Fibroblast of villous mesenchyme (primary cell): ENCODE results near the gene RAPGEF6. TPM values are rescaled to one million over a fixed set of nuclear protein-coding genes. Genes with fewer than 3 reads are reported as not detected.

Experiments
- DNase-seq: peaks from one replicate; pipeline ENCODE4 v3.0.0-alpha.2; 2010; ENCODE audit warnings: low read depth
- H3K4me3 ChIP-seq: 2 replicates; pipeline ENCODE4 v1.5.1; 2011; ENCODE audit warnings: low read depth, mild to moderate bottlenecking, low read length
- total RNA-seq: library from RNA; depleted of rRNA; stranded (reverse); fragments of >200 nt; gene quantifications from 2 replicates; pipeline ENCODE4 v1.2.3, GENCODE V29; 2012
- TF ChIP-seq, protein P1 (sequence below): IDR thresholded peaks from 2 replicates; pipeline ENCODE4 v1.5.1; 2012; ENCODE audit warnings: low read depth, mild to moderate bottlenecking, low read length; ENCODE audit not compliant: insufficient read depth

Gene RAPGEF6
- total RNA-seq, 1 donor: 21.6 TPM

DNA sequence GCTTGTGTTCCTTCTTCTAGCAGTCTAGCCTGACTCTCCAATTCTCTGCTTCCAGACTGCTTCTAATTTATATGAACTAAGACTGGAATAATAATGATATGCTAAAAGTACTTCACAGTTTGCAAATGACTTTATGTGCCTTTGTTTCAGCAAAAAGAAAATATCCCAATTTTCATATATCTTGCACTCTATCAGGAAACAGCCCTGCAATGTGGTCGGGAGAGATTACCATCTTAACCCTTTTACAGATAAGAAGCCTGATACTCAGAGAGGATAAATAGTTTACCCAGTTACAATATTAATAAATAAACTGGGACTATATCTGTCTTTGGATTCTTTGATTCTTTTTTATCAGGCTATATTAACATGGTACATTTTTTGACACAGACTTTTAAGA is 245.2 kb downstream of the RAPGEF6 start:
- DNase-seq: no peak
- TF ChIP-seq, protein P1, sequence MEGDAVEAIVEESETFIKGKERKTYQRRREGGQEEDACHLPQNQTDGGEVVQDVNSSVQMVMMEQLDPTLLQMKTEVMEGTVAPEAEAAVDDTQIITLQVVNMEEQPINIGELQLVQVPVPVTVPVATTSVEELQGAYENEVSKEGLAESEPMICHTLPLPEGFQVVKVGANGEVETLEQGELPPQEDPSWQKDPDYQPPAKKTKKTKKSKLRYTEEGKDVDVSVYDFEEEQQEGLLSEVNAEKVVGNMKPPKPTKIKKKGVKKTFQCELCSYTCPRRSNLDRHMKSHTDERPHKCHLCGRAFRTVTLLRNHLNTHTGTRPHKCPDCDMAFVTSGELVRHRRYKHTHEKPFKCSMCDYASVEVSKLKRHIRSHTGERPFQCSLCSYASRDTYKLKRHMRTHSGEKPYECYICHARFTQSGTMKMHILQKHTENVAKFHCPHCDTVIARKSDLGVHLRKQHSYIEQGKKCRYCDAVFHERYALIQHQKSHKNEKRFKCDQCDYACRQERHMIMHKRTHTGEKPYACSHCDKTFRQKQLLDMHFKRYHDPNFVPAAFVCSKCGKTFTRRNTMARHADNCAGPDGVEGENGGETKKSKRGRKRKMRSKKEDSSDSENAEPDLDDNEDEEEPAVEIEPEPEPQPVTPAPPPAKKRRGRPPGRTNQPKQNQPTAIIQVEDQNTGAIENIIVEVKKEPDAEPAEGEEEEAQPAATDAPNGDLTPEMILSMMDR: no peak
- H3K4me3 ChIP-seq: no peak overlapping the region

DNA sequence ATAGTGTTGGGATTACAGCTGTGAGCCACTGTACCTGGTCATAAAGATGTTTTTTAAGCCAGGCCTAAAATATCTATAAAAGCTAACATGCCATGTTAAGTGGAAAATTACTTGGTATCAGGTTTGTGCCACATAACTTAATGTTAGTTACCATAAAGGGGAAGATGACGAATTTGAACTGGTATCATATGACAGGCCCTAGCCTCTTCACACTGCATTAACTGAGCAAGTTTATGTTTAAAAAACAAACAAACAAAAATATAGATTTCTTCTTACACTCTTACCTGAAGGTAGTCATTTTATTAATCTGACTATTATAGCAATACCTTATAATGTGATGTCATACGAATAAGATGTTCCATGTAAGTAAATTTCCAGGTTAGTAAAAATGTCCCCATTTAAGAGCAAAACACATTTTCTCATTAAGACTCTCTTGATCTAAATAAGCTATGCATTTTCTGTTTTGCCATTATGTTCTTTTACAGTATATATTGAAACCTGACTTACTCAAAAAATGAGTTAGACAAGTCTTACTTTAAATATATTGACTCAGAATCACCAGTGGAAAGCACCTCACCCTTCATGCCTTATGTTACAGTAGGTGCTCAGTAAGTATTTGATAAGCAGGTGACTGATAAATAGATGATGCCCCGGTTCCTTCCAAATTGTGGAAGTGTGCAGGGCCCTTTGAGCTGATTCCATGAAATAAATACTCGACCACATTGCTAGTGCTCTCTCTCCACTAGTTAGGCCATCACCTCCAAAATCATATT is 245.7 kb downstream of the RAPGEF6 start:
- H3K4me3 ChIP-seq: no peak overlapping the region
- TF ChIP-seq, protein P1: no peak
- no peak for DNase-seq

- no peak overlapping the region for H3K4me3 ChIP-seq
- DNase-seq: no peak
- TF ChIP-seq, protein P1: no peak
Measured at GRCh38 chr5:131387255-131387654, 247.8 kb downstream of the RAPGEF6 start.

DNA sequence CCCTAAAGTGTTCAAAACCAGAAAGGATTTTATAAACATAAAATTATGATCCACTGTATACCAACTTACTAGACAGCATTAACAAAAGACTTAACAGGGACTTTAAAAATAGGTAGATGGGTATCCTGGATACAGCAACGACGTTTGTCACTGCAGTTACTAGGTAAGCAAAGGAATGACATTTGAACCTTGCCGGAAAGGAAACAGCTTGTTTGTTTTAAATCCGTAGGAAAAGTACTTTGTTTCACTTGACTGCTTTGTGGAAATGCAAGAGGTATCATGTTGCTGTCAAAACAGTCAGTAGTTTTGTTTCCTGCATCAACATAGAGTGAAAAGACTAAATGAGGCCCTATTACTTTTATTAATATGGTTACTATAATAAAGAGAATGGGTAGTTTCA is 248.2 kb downstream of the RAPGEF6 start:
- peak; percentile 42 for DNase-seq
- H3K4me3 ChIP-seq: no peak overlapping the region
- TF ChIP-seq, protein P1: no peak

DNA sequence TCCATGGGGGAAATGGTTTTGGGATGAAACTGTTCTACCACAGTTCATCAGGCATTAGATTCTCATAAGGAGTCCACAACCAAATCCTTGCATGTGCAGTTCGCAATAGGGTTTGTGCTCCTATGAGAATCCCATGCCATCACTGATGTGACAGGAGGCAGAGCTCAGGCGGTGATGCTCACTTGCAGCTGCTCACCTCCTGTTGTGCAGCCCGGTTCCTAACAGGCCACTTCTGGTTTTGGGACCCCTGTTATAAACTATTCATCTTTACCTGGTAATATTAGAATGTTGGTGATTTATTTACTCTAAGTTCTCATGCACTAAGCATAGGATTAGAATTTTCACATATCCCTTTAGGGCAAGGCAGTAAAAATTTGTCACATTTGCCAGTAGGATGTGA is 248.9 kb downstream of the RAPGEF6 start:
- TF ChIP-seq, protein P1: no peak
- DNase-seq: no peak
- no peak overlapping the region for H3K4me3 ChIP-seq

GRCh38 chr5:131384616-131385214 is 250.3 kb downstream of the RAPGEF6 start:
- no peak for DNase-seq

More at GRCh38 chr5:131384616-131385214, 250.3 kb downstream of the RAPGEF6 start:
- no peak overlapping the region for H3K4me3 ChIP-seq
- TF ChIP-seq, protein P1: no peak
